ENCODE measurements around the gene ZCCHC24.

- no peak for TF ChIP-seq POLR2A (IDR thresholded peaks at IDR 0.05)
- TF ChIP-seq CTCF (IDR thresholded peaks at IDR 0.05), result no peak
- no peak for TF ChIP-seq EP300 (IDR thresholded peaks at IDR 0.05)
These were observed 31.2 kb upstream of the ZCCHC24 start for GRCh38 chr10:79476645-79477044.
